Measurements from ENCODE around the gene CKLF.

- TF ChIP-seq CTCF (IDR thresholded peaks at IDR 0.05) (no peak), POLR2A (IDR thresholded peaks at IDR 0.05) (no peak)
Measured at GRCh38 chr16:66612422-66612821, 60.0 kb downstream of the CKLF start.

All from lower leg skin (tissue), 3 donors.